GM13976 (cell line): ENCODE results near the gene TUFT1.

Experiments used
- DNase-seq: peaks from one replicate; pipeline ENCODE4 v3.0.0; 2012; ENCODE audit warnings: low spot score
- in situ Hi-C: fragments of 300-500 bp; cut with MboI; formaldehyde crosslinking; loops from one replicate; pipeline ENCODE4 v1.12.0; 2022; ENCODE audit warnings: low sequenced_read_pairs, mixed read lengths, inconsistent platforms; ENCODE audit not compliant: unreplicated experiment
- TF ChIP-seq, protein P1 (sequence below): IDR thresholded peaks from 2 replicates; pipeline ENCODE4 v1.5.1; 2012; ENCODE audit warnings: borderline replicate concordance, mild to moderate bottlenecking; ENCODE audit not compliant: insufficient read depth; ENCODE audit errors: extremely low read depth, missing control alignments, control extremely low read depth

TUFT1 gene

DNA sequence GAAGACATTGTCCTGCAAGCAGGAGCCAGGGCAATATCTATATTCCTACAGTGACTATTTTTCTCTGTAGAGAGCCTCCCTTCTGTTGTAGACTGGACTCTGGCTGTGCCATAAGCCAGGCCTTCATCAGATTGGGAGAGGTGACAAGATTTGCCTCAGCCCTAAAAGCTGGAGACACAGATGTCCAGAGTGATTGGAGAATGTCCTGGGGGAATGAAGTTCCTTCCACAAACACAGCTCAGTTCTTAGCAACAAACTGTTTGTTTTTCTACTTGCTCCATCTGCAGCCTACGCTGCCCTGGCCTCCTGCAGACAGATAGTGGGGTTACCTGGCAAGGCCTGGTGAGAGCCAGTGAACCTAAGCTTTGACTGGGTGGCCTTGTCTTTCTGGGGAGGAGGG, 41.8 kb downstream of the TUFT1 start:
- TF ChIP-seq, protein P1, sequence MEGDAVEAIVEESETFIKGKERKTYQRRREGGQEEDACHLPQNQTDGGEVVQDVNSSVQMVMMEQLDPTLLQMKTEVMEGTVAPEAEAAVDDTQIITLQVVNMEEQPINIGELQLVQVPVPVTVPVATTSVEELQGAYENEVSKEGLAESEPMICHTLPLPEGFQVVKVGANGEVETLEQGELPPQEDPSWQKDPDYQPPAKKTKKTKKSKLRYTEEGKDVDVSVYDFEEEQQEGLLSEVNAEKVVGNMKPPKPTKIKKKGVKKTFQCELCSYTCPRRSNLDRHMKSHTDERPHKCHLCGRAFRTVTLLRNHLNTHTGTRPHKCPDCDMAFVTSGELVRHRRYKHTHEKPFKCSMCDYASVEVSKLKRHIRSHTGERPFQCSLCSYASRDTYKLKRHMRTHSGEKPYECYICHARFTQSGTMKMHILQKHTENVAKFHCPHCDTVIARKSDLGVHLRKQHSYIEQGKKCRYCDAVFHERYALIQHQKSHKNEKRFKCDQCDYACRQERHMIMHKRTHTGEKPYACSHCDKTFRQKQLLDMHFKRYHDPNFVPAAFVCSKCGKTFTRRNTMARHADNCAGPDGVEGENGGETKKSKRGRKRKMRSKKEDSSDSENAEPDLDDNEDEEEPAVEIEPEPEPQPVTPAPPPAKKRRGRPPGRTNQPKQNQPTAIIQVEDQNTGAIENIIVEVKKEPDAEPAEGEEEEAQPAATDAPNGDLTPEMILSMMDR = no peak
- DNase-seq = no peak
- in situ Hi-C loops = no loop called here

DNA sequence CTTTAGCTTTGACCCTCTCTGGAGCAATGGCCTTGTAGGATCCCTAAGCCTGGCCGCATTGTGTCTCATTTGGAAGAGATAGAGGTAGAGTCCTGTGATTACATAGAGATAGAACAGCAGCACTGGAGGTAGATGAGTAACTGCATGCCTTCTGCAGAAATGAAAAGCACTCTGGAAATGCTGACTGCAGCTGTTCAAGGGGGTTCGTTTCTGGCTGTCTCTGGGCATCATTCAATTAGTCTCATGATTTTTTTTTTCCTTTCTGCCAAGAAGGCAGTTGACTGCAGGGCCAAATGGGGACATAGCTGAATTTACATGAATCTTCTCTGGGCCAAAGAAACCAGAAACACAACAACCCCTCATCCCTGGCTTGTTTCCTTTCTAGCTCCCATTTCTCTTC, 43.7 kb downstream of the TUFT1 start:
- TF ChIP-seq, protein P1 = no peak
- no peak for DNase-seq
- in situ Hi-C loops = no loop called here

DNA sequence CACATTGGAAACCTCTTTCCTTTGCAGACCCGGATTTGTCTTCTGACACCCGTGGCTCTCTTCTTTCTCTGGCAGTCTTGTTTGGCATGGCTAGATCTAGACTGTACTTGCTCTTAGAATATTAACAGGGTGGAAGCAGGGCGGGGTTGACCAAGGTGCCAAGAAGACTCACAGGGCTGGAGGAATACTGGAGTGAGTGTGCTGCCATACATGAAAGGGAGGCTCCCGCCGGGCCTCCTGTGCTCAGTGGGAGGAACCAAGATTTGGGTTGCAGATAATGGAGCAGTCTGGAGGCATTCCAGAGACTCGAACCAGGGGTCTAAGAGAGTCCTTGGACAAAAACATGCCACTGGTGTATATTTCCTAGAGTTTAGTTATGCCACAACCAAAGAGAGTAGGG, 44.2 kb downstream of the TUFT1 start:
- no peak for DNase-seq
- in situ Hi-C loops = no loop called here
- TF ChIP-seq, protein P1 = no peak

DNA sequence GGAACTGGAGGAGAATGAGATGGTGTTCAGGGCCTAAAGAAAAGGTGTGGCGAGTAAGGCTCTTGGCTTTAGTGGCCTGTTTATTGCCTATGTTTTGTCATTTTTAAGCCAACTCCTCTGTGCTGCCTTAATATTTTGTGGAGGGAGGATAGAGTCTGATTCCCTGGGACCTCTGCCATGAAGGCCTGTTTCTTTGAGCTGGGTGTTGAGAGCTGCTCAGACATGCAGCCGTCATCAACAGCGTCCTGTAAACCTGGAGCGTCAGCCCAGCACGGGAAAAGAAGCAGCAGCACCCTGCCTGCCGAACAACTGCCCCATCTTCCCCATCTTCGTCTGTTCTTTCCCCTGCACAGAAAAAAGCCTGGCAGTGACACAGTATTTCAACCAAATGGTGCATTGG, 44.7 kb downstream of the TUFT1 start:
- TF ChIP-seq, protein P1 = no peak
- in situ Hi-C loops = no loop called here
- no peak for DNase-seq

DNA sequence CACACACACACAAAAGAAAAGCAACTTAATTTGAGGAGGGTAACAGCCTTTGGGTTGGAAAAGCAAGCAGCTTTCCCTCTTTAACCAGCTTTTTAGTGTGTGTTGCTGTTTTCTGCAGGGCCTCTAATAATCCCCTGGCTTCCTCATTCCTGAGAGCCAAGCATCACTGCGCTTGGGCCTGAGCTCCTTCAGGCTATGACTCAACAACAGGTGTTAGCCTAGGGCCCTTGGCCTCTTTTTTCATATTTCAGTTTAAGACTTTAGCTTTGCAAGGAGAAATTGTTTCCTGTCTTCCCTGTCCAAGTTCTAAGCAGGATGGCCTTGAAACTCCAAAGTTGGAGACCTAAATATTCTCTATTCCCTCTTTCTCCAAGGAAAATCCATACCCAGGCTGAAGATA, 45.5 kb downstream of the TUFT1 start:
- TF ChIP-seq, protein P1 = no peak
- in situ Hi-C loops = no loop called here
- DNase-seq = no peak

DNA sequence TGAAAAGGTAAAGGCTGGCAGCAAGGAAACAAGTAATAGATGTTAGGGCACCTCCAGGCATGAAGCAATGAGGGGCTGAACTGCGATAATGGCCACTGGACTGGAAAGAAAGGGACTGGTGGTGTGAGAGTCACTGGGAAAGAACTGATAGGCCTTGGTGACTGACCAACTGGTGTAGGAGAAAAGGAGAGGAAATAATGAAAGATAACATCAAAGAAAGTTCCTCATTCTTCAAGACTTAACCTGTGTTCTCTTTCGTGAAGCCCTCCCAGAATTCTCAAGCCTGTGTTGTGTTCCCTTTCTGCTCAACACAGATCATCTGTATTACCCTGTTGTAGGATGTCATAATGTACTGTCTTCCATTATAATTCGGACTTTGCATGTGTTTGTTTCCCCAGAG, 50.9 kb downstream of the TUFT1 start:
- DNase-seq = no peak

More for the DNA sequence above, 50.9 kb downstream of the TUFT1 start:
- in situ Hi-C loops = no loop called here
- TF ChIP-seq, protein P1 = no peak
